HepG2 (cell line): Measurements from ENCODE around the gene ZC3H18. TPM values are rescaled to one million over a fixed set of nuclear protein-coding genes. Genes with fewer than 3 reads are reported as not detected.
A peak's percentile ranks its signal among the peaks of the same experiment; 100 is the strongest.

ENCODE experiments used
- EEA1 ChIP-seq: sonication (generic); formaldehyde crosslinking; IDR thresholded peaks from 2 replicates; pipeline ENCODE4 v1.5.1; 2020; ENCODE audit warnings: mild to moderate bottlenecking, missing genetic modification reagents, borderline replicate concordance
- HDAC1 ChIP-seq: sonication (generic); formaldehyde crosslinking; IDR thresholded peaks from 2 replicates; pipeline ENCODE4 v1.5.1; 2020; ENCODE audit warnings: mild to moderate bottlenecking, missing genetic modification reagents
- NFIB ChIP-seq: sonication (generic); formaldehyde crosslinking; IDR thresholded peaks from 2 replicates; pipeline ENCODE4 v1.9.0; 2021; ENCODE audit warnings: missing genetic modification reagents, mild to moderate bottlenecking, borderline replicate concordance
- NFIC ChIP-seq: IDR thresholded peaks from 2 replicates; pipeline ENCODE4 v1.6.1; 2012; ENCODE audit warnings: mild to moderate bottlenecking, low read length, inconsistent platforms
- RNF2 ChIP-seq: fragments of 450-650 bp; conservative IDR thresholded peaks from 2 replicates; pipeline ENCODE4 v1.6.1; 2016; ENCODE audit warnings: low read depth
- SOX6 ChIP-seq, 2 experiments: fragments of 450-650 bp in 1 of 2; sonication (generic) in 1 of 2; formaldehyde crosslinking in 1 of 2; IDR thresholded peaks; 2 replicates each; pipeline versions ENCODE4 v1.4.0 to v1.6.1; 2017 to 2020; ENCODE audit warnings: antibody characterized with exemption in 1 of 2, mild to moderate bottlenecking in 1 of 2, missing genetic modification reagents in 1 of 2
- TBX3 ChIP-seq: fragments of 450-650 bp; IDR thresholded peaks from 2 replicates; pipeline ENCODE4 v1.6.1; 2017; ENCODE audit warnings: antibody characterized with exemption, mild to moderate bottlenecking, inconsistent platforms, borderline replicate concordance
- ZFAT ChIP-seq: sonication (generic); formaldehyde crosslinking; conservative IDR thresholded peaks from 2 replicates; pipeline ENCODE4 v1.8.1; 2023; ENCODE audit warnings: missing genetic modification reagents, inconsistent platforms
- ZNF256 ChIP-seq: sonication (generic); formaldehyde crosslinking; conservative IDR thresholded peaks from 2 replicates; pipeline ENCODE4 v1.4.0; 2020; ENCODE audit warnings: missing genetic modification reagents
- ZNF879 ChIP-seq: sonication (generic); formaldehyde crosslinking; IDR thresholded peaks from 2 replicates; pipeline ENCODE4 v1.8.1; 2023; ENCODE audit warnings: missing genetic modification reagents
- ZSCAN21 ChIP-seq: sonication (generic); formaldehyde crosslinking; IDR thresholded peaks from 2 replicates; pipeline ENCODE4 v1.8.0; 2022; ENCODE audit warnings: mild to moderate bottlenecking, missing genetic modification reagents, moderate library complexity, borderline replicate concordance
- polyA plus RNA-seq, 8 experiments: library from polyadenylated mRNA; depleted of rRNA in 3 of 8; stranded (reverse) in 7 of 8; unstranded in 1 of 8; fragments of >200 nt; fragmentation: Illumina TruSeq in 4 of 8; extraction: Trizol in 4 of 8; gene quantifications; 2 replicates each; pipeline versions ENCODE4 v1.2.1 to v1.2.3, GENCODE V29; 2011 to 2016; ENCODE audit warnings: low read depth in 4 of 8, missing spikeins in 1 of 8, mixed read lengths in 1 of 8; ENCODE audit not compliant: insufficient read depth in 1 of 8
- total RNA-seq, 5 experiments: library from RNA; depleted of rRNA; stranded (reverse); fragments of >200 nt; fragmentation: Illumina TruSeq; extraction: Trizol; gene quantifications; 2 replicates each; pipeline ENCODE4 v1.2.3, GENCODE V29; 2016; ENCODE audit warnings: low read depth in 1 of 5
- TF ChIP-seq, protein P1 (sequence below): sonication (generic); formaldehyde crosslinking; IDR thresholded peaks from 2 replicates; pipeline ENCODE4 v1.8.1; 2023; ENCODE audit warnings: mild to moderate bottlenecking, missing genetic modification reagents
- TF ChIP-seq, protein P2 (sequence below): sonication (generic); formaldehyde crosslinking; IDR thresholded peaks from 2 replicates; pipeline ENCODE4; 2020; ENCODE audit warnings: missing genetic modification reagents, mild to moderate bottlenecking, borderline replicate concordance
- TF ChIP-seq, protein P3 (sequence below): sonication (generic); formaldehyde crosslinking; IDR thresholded peaks from 2 replicates; pipeline ENCODE4 v1.4.0; 2020; ENCODE audit warnings: missing genetic modification reagents, mild to moderate bottlenecking, borderline replicate concordance
- TF ChIP-seq, protein P4 (sequence below): sonication (generic); formaldehyde crosslinking; IDR thresholded peaks from 2 replicates; pipeline ENCODE4 v1.5.0; 2020; ENCODE audit warnings: mild to moderate bottlenecking, missing genetic modification reagents, moderate library complexity
- TF ChIP-seq, protein P5 (sequence below): sonication (generic); formaldehyde crosslinking; IDR thresholded peaks from 2 replicates; pipeline ENCODE4 v1.4.0; 2020; ENCODE audit warnings: missing genetic modification reagents

Gene ZC3H18
- total and polyA plus RNA-seq, 2 of the 13 experiments (the other 11 are each of a cell fraction or from before 2014, with no cell fraction given): 11.2 to 27.4 TPM

GRCh38 chr16:88618182-88618955, 48.2 kb downstream of the ZC3H18 start (continued):
- TF ChIP-seq, protein P1, sequence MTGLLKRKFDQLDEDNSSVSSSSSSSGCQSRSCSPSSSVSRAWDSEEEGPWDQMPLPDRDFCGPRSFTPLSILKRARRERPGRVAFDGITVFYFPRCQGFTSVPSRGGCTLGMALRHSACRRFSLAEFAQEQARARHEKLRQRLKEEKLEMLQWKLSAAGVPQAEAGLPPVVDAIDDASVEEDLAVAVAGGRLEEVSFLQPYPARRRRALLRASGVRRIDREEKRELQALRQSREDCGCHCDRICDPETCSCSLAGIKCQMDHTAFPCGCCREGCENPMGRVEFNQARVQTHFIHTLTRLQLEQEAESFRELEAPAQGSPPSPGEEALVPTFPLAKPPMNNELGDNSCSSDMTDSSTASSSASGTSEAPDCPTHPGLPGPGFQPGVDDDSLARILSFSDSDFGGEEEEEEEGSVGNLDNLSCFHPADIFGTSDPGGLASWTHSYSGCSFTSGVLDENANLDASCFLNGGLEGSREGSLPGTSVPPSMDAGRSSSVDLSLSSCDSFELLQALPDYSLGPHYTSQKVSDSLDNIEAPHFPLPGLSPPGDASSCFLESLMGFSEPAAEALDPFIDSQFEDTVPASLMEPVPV (CRISPR knock-in tag): 0 out of 2 replicates have a peak, but pooled peaks have one; percentile 27
- TF ChIP-seq NFIC: no peak
- TF ChIP-seq, protein P2, sequence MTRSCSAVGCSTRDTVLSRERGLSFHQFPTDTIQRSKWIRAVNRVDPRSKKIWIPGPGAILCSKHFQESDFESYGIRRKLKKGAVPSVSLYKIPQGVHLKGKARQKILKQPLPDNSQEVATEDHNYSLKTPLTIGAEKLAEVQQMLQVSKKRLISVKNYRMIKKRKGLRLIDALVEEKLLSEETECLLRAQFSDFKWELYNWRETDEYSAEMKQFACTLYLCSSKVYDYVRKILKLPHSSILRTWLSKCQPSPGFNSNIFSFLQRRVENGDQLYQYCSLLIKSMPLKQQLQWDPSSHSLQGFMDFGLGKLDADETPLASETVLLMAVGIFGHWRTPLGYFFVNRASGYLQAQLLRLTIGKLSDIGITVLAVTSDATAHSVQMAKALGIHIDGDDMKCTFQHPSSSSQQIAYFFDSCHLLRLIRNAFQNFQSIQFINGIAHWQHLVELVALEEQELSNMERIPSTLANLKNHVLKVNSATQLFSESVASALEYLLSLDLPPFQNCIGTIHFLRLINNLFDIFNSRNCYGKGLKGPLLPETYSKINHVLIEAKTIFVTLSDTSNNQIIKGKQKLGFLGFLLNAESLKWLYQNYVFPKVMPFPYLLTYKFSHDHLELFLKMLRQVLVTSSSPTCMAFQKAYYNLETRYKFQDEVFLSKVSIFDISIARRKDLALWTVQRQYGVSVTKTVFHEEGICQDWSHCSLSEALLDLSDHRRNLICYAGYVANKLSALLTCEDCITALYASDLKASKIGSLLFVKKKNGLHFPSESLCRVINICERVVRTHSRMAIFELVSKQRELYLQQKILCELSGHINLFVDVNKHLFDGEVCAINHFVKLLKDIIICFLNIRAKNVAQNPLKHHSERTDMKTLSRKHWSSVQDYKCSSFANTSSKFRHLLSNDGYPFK (CRISPR knock-in tag): peak; percentile 58; the same call in 1 of the 2 replicates
- TF ChIP-seq ZSCAN21: peak; percentile 48; the same call in 1 of the 2 replicates
- TF ChIP-seq NFIB (CRISPR knock-in tag): no peak
- TF ChIP-seq RNF2: peak; percentile 77
- TF ChIP-seq, protein P3, sequence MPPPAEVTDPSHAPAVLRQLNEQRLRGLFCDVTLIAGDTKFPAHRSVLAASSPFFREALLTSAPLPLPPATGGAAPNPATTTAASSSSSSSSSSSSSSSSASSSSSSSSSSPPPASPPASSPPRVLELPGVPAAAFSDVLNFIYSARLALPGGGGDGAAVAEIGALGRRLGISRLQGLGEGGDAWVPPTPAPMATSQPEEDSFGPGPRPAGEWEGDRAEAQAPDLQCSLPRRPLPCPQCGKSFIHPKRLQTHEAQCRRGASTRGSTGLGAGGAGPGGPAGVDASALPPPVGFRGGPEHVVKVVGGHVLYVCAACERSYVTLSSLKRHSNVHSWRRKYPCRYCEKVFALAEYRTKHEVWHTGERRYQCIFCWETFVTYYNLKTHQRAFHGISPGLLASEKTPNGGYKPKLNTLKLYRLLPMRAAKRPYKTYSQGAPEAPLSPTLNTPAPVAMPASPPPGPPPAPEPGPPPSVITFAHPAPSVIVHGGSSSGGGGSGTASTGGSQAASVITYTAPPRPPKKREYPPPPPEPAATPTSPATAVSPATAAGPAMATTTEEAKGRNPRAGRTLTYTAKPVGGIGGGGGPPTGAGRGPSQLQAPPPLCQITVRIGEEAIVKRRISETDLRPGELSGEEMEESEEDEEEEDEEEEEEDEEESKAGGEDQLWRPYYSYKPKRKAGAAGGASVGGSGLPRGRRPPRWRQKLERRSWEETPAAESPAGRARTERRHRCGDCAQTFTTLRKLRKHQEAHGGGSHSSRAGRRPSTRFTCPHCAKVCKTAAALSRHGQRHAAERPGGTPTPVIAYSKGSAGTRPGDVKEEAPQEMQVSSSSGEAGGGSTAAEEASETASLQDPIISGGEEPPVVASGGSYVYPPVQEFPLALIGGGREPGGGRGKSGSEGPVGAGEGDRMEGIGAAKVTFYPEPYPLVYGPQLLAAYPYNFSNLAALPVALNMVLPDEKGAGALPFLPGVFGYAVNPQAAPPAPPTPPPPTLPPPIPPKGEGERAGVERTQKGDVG: peak; percentile 72; the same call in 1 of the 2 replicates
- TF ChIP-seq TBX3: no peak
- no peak for TF ChIP-seq SOX6 (IDR thresholded peaks at IDR 0.05)
- peak; percentile 61 for TF ChIP-seq SOX6 (CRISPR knock-in tag; IDR thresholded peaks at IDR 0.05)
- TF ChIP-seq, protein P4, sequence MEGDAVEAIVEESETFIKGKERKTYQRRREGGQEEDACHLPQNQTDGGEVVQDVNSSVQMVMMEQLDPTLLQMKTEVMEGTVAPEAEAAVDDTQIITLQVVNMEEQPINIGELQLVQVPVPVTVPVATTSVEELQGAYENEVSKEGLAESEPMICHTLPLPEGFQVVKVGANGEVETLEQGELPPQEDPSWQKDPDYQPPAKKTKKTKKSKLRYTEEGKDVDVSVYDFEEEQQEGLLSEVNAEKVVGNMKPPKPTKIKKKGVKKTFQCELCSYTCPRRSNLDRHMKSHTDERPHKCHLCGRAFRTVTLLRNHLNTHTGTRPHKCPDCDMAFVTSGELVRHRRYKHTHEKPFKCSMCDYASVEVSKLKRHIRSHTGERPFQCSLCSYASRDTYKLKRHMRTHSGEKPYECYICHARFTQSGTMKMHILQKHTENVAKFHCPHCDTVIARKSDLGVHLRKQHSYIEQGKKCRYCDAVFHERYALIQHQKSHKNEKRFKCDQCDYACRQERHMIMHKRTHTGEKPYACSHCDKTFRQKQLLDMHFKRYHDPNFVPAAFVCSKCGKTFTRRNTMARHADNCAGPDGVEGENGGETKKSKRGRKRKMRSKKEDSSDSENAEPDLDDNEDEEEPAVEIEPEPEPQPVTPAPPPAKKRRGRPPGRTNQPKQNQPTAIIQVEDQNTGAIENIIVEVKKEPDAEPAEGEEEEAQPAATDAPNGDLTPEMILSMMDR (CRISPR knock-in tag): peak; percentile 40
- TF ChIP-seq ZFAT (CRISPR knock-in tag): no peak
- TF ChIP-seq, protein P5, sequence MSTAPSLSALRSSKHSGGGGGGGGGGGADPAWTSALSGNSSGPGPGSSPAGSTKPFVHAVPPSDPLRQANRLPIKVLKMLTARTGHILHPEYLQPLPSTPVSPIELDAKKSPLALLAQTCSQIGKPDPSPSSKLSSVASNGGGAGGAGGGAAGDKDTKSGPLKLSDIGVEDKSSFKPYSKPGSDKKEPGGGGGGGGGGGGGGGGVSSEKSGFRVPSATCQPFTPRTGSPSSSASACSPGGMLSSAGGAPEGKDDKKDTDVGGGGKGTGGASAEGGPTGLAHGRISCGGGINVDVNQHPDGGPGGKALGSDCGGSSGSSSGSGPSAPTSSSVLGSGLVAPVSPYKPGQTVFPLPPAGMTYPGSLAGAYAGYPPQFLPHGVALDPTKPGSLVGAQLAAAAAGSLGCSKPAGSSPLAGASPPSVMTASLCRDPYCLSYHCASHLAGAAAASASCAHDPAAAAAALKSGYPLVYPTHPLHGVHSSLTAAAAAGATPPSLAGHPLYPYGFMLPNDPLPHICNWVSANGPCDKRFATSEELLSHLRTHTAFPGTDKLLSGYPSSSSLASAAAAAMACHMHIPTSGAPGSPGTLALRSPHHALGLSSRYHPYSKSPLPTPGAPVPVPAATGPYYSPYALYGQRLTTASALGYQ: peak; percentile 80; the same call in 1 of the 2 replicates
- TF ChIP-seq ZNF256 (CRISPR knock-in tag): 0 out of 2 replicates have a peak, but pooled peaks have one; percentile 46
- no peak for TF ChIP-seq ZNF879 (CRISPR knock-in tag)
- TF ChIP-seq EEA1: no peak
- TF ChIP-seq HDAC1: peak; percentile 64; the same call in 1 of the 2 replicates
